ENCODE data around the gene KDM4D. TPM values are rescaled to one million over a fixed set of nuclear protein-coding genes. Genes with fewer than 3 reads are reported as not detected.

KDM4D gene
- total and polyA plus RNA-seq, 2 of the 8 experiments (the other 6 are each of a cell fraction or from before 2014, with no cell fraction given), result 1.5 to 4.5 TPM

DNA sequence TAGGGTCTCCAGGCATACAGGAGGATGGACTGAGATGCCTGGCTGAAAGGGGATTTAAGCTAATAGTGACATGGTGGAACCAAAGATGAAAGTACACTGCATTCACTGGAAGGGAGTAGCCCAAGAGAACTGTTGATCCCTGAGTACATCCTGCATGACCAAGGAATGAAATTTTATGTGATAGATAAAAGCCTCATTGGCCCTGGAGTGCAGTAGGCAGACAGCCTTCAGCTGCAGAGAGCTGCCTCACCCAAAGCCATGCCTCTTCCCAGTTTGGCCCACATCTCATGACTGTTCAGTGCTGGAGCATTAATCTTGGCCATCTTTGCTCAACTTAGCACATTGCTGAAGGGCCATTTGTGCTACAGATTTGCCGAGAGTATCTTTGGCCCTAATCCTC lies 59.5 kb downstream of the KDM4D start:
- Histone ChIP-seq H3K4ac (replicated peaks; ENCODE audit: insufficient read length, low read depth, low read length) (no peak overlapping the region), H4K8ac (ENCODE audit: extremely low read depth, insufficient read depth, low read length) (no peak overlapping the region), H3K79me1 (ENCODE audit: low read depth, low read length) (no peaks in the 10 kb centered on the region), H3K79me2 (ENCODE audit: control insufficient read depth in 1 of 2, insufficient read depth in 2 of 2, low read length in 2 of 2) (no peaks in the 10 kb centered on the region), H2BK20ac (ENCODE audit: low read length) (no peak overlapping the region), H3K23me2 (ENCODE audit: low read depth, low read length) (no peaks in the 10 kb centered on the region), H3K14ac (ENCODE audit: insufficient read length) (no peak overlapping the region), H3K18ac (ENCODE audit: extremely low read depth, low read length) (no peak overlapping the region), H3K27me3 (replicated peaks in 1 of 4; ENCODE audit: control insufficient read depth in 3 of 4, extremely low read depth in 1 of 4, insufficient read depth in 3 of 4, low read length in 3 of 4) (no peaks in the 10 kb centered on the region), H3K4me3 (ENCODE audit: extremely low read depth in 1 of 4, insufficient read depth in 2 of 4, low read depth in 3 of 4, low read length in 4 of 4) (no peak overlapping the region), H3K36me3 (ENCODE audit: control insufficient read depth in 2 of 4, insufficient read depth in 4 of 4, low read length in 3 of 4) (no peaks in the 10 kb centered on the region), H3K4me1 (replicated peaks in 1 of 4; ENCODE audit: control insufficient read depth in 3 of 4, insufficient read depth in 4 of 4, low read length in 3 of 4) (no peaks in the 10 kb centered on the region), H3K23ac (ENCODE audit: insufficient read length) (no peak overlapping the region), H2BK15ac (ENCODE audit: low read length) (no peak overlapping the region), H2AK5ac (ENCODE audit: low read depth, low read length) (no peak overlapping the region), H2BK12ac (ENCODE audit: low read depth, low read length) (no peak overlapping the region), H3K9ac (replicated peaks in 1 of 4; ENCODE audit: extremely low read depth in 1 of 4, low read depth in 3 of 4, low read length in 3 of 4) (no peak overlapping the region), H4K91ac (replicated peaks; ENCODE audit: insufficient read length, low read length) (no peak overlapping the region), H2BK5ac (ENCODE audit: low read depth, low read length) (no peak overlapping the region), H4K5ac (ENCODE audit: insufficient read length, low read depth, low read length) (no peak overlapping the region), H3K27ac (ENCODE audit: low read depth, low read length) (no peak overlapping the region), H3K4me2 (ENCODE audit: insufficient read depth in 1 of 2, low read depth in 2 of 2, low read length in 2 of 2) (no peak overlapping the region), H2AFZ (ENCODE audit: low read length) (no peak overlapping the region), H2BK120ac (replicated peaks; ENCODE audit: low read depth, low read length) (no peak overlapping the region), H3K56ac (replicated peaks; ENCODE audit: insufficient read length, low read depth, low read length) (no peak overlapping the region), H4K20me1 (replicated peaks in 1 of 2; ENCODE audit: control insufficient read depth in 1 of 2, insufficient read depth in 2 of 2, low read length in 2 of 2) (no peaks in the 10 kb centered on the region), H3K9me3 (ENCODE audit: insufficient read depth in 2 of 2, low read depth in 1 of 2, low read length in 1 of 2) (peaks cover 0 to 4% of the 10 kb centered on the region in 2 experiments; a peak in 1 of 4 replicates)
- no peak for FAIRE-seq
- 100% methylated on average over 1 of the region's 1 CpG; no CpG with 5 or more reads in 1 of the 2 experiments for WGBS, 2 experiments (ENCODE audit: extremely low coverage in 1 of 2, insufficient coverage in 1 of 2, insufficient read length in 1 of 2, insufficient replicate concordance in 2 of 2, low coverage in 1 of 2, low lambda C conversion rate in 2 of 2, missing lambda C conversion rate in 1 of 2)
- CTCF ChIA-PET (ENCODE audit: partially characterized antibody), result interaction anchor here (1.2 to 1.6 kb wide), 3 partner anchors 13 to 247 kb away, joined by 3 to 4 read pairs (median 3); no protein-coding TSS in a partner anchor
- DNase-seq (ENCODE audit: low read depth in 1 of 2, low spot score in 2 of 2), result no peak
- no peak for TF ChIP-seq NRF1 (IDR thresholded peaks at IDR 0.05; ENCODE audit: low read depth, low read length)
- no peak for TF ChIP-seq SIN3A (conservative IDR thresholded peaks at IDR 0.05 in 1 of 2, IDR thresholded peaks at IDR 0.05 in 1 of 2; ENCODE audit: low read depth in 1 of 2, low read length in 2 of 2)
- no peak for TF ChIP-seq CBX5 (IDR thresholded peaks at IDR 0.05; ENCODE audit: low read depth, low read length)
- TF ChIP-seq, protein P1, sequence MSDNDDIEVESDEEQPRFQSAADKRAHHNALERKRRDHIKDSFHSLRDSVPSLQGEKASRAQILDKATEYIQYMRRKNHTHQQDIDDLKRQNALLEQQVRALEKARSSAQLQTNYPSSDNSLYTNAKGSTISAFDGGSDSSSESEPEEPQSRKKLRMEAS (IDR thresholded peaks at IDR 0.05), result no peak
- no peak for TF ChIP-seq TEAD4 (IDR thresholded peaks at IDR 0.05; ENCODE audit: low read depth, low read length)
- TF ChIP-seq HDAC6 (IDR thresholded peaks at IDR 0.05; ENCODE audit: low read depth, low read length), result no peak
- no peak for TF ChIP-seq RNF2 (IDR thresholded peaks at IDR 0.05; ENCODE audit: borderline replicate concordance, low read depth, low read length, missing control alignments, poor library complexity, severe bottlenecking)
- no peak for TF ChIP-seq MAFK (IDR thresholded peaks at IDR 0.05; ENCODE audit: low read depth, low read length)
- TF ChIP-seq KDM4A (IDR thresholded peaks at IDR 0.05; ENCODE audit: low read depth, low read length, severe bottlenecking), result no peak
- no peak for TF ChIP-seq JUN (IDR thresholded peaks at IDR 0.05; ENCODE audit: low read depth, low read length)
- no peak for TF ChIP-seq CBX8 (IDR thresholded peaks at IDR 0.05; ENCODE audit: borderline replicate concordance, low read depth, low read length)
- POLR2A ChIA-PET (ENCODE audit: partially characterized antibody), result interaction anchor here (0.6 kb wide), 1 partner anchor 405 kb away, joined by 5 read pairs; no protein-coding TSS in a partner anchor

Measured in H1 (cell line).